Effector memory CD4-positive, alpha-beta T cell (primary cell): Measurements from ENCODE around the gene FBXO46.

ENCODE experiments used
- DNase-seq, 3 donors: peaks; one replicate each; pipeline ENCODE4 v3.0.0-alpha.2; 2020
- H3K27ac ChIP-seq: 2 replicates; pipeline ENCODE4 v1.7.0; 2013; ENCODE audit warnings: mild to moderate bottlenecking, low read length, moderate library complexity; ENCODE audit not compliant: insufficient read depth, poor library complexity, severe bottlenecking
- H3K27me3 ChIP-seq: replicated peaks from 2 replicates; pipeline ENCODE4 v1.7.0; 2013; ENCODE audit warnings: mild to moderate bottlenecking, low read length; ENCODE audit not compliant: insufficient read depth, control insufficient read depth, poor library complexity, severe bottlenecking
- H3K36me3 ChIP-seq: 2 replicates; pipeline ENCODE4 v1.7.0; 2013; ENCODE audit warnings: mild to moderate bottlenecking, low read length, moderate library complexity; ENCODE audit not compliant: control insufficient read depth, insufficient read depth
- H3K4me1 ChIP-seq: 2 replicates; pipeline ENCODE4 v1.7.0; 2013; ENCODE audit warnings: low read length, mild to moderate bottlenecking; ENCODE audit not compliant: control insufficient read depth, insufficient read depth, poor library complexity, severe bottlenecking
- H3K4me3 ChIP-seq: 2 replicates; pipeline ENCODE4 v1.7.0; 2013; ENCODE audit warnings: low read length, low read depth, mild to moderate bottlenecking; ENCODE audit not compliant: insufficient read depth, poor library complexity, severe bottlenecking
- H3K9me3 ChIP-seq: 2 replicates; pipeline ENCODE4 v1.7.0; 2013; ENCODE audit warnings: mild to moderate bottlenecking, low read length, moderate library complexity; ENCODE audit not compliant: control insufficient read depth
- total RNA-seq, 3 donors: gene quantifications; one replicate each; lab custom pipeline; 2026; lab: John Stamatoyannopoulos, UW

The FBXO46 gene, protein sequence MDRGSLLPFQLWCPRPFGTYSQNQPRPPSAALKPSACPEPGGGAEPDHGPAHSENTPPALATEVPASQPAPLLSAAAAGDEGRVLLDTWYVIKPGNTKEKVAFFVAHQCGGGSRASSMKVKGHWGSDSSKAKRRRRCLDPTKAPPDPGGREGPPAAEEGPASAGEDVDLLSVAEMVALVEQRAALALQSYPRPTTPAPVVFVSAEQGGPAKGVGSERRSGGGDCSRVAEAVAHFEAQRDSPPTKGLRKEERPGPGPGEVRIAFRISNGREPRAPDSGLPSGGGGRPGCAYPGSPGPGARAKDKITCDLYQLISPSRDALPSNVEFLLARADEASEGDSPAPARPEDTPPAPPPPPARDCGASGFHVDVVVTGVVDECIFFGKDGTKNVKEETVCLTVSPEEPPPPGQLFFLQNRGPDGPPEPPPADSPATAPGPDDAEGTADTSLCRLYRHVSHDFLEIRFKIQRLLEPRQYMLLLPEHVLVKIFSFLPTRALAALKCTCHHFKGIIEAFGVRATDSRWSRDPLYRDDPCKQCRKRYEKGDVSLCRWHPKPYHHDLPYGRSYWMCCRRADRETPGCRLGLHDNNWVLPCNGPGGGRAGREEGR
- total RNA-seq, result 14.5 to 26.1 (median 18.7) reads per million in 3 donors

DNA sequence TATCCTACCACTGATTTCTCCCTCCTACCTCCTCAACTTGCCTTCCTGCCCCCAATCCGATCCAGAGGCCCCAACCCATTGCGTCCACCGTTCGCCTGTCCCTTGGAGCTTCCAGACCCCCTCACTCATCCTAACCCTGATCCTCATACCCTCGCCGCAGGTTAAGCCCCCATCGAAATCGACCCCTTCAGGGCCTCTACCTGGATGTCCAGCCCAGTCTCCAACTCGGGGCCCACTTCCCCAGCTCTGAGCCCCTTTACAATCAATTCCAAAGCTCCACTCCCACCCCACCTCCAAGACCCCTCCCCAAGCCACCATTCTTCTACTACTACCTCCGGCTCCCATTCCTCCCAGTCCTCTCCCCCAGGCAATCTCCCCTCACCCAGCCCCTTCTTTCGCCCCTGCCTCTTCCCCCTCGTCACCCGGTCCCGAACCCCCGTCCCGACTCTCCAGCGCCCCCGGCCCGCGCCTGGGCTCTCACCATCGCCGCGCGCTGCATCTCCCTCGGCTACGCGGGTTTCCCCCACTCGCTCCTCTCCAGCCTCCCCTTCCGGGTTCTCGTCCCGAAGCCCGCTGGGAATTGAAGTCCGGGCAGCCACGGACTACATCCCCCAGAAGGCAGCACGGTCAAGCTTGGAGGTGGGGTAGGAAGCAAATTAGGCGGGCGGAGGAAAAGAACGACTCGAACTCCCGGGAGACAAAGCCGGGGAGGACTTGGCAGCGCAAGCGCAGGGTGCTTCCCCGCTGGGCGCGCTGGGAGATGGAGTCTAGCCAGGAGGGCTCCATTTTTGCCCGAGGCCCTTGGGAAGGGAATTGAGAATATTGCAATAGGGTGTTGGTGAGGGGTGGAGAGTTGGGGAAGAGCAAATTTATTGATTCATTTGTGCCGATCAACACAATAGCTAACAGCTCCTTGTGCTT, at the start of gene FBXO46:
Gene FBXO46 (minus strand): TSS at position 529 of the 921 bp plus-strand sequence. CDS start 17,401 bp downstream, outside the sequence.
- Histone ChIP-seq H3K36me3 (no peaks in the 10 kb centered on the region), H3K4me3 (peak within 1 kb of the TSS; percentile 81), H3K27ac (peak within 1 kb of the TSS; percentile 81), H3K9me3 (no peaks in the 10 kb centered on the region), H3K4me1 (peaks cover 12% of the 10 kb centered on the region), H3K27me3 (no peaks in the 10 kb centered on the region)
- DNase-seq, result peak; percentile 84 to 92 (median 92)

DNA sequence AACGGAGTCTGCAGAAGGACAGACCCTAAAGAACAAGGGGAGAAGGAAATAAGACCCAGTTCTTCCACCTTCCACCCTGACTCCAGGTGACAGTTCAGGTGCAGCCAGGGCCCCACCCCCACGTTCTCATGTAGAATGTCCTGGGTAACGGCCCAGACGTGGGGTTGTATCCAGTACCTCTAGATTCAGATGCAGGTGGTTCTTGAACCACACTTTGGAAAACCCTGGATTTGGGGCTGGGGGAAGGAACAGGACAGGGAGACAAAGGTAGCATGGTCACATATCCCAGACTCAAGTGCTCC, 49.4 kb upstream of the FBXO46 start:
- Histone ChIP-seq H3K9me3 (no peaks in the 10 kb centered on the region), H3K27ac (no peak overlapping the region), H3K27me3 (peaks cover 9% of the 10 kb centered on the region), H3K36me3 (no peaks in the 10 kb centered on the region), H3K4me3 (no peak overlapping the region), H3K4me1 (peaks cover 14% of the 10 kb centered on the region)
- DNase-seq, result no peak

DNA sequence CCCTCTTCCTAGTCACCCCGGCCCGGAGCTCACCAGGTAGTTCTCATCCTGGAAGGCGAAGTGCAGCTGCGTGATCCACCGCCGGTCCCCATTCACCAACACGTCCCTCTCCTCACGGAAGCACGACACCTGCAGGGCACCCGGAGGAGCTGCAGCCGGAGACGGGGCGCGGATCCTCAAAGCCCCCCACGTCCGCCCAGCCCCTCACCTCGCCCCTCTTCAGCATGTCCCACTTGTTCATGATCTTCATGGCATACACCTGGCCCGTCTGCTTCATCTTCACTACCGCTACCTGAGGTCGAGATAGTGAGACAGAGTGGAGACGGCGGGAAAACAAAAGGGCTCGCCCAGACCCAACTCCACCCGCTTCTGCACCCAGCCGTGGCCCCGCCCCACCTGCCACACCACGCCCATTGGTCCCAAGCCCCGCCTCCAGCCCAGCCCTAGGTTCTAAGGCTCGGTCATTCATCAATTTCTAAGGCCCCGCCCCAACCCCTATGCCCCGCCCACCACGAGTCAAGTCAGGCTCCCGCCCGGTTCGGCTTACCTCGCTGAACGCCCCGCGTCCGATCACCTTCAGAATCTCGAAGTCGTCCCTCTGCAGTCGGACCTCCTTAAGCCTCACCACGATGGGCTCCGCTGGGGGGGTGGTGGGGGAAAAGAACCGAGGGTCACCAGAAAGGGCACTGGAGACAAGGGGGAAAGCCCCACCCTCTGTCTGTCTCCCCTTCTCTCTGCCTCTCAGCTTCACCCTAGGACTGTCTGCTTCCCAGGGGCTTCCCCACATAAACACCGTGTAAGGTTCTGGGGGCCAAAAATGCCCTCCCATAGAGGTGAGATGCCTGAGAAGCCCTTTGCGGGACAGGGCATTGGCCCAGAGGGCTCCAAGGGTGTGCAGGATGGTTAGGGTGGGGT, 48.8 kb upstream of the FBXO46 start:
- H3K36me3 ChIP-seq, result no peaks in the 10 kb centered on the region
- no peak overlapping the region for H3K27ac ChIP-seq
- peaks cover 14% of the 10 kb centered on the region for H3K4me1 ChIP-seq
- H3K4me3 ChIP-seq, result peak overlapping the region; percentile 8
- no peaks in the 10 kb centered on the region for H3K9me3 ChIP-seq
- peak; percentile 73 to 83 (median 75) for DNase-seq
- peaks cover 9% of the 10 kb centered on the region for H3K27me3 ChIP-seq

DNA sequence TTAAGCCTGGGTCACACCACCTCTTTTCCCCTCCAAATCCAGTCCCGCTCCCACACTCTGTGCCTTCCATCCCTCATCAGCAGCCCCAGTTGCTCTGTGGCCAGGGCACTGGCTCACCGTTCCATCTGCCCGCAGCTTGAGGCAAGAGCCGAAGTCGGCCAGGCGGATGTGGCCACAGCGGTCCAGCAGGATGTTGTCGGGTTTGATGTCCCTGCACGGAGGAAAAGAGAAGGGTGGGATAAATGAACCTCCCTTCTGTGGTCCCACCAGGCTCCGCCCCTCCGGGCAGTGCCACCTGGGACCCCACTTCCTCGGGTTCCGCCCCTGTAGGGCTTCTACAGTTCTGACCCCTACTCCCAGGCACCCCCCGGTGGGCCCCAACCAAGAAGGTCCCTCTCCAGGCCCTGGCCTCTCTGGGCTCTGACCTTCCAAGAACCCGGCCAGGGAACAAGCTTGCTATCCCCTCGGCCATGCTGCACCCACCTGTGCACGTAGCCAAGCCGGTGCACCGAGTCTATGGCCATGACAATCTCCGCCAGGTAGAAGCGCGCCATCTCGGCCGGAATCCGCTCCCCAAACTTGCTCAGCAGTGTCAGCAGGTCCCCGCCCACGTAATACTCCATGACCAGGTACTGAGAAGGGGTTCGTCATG, 47.4 kb upstream of the FBXO46 start:
- peaks cover 14% of the 10 kb centered on the region for H3K4me1 ChIP-seq
- H3K9me3 ChIP-seq, result no peaks in the 10 kb centered on the region
- H3K4me3 ChIP-seq, result no peak overlapping the region
- no peak overlapping the region for H3K27ac ChIP-seq
- peaks cover 9% of the 10 kb centered on the region for H3K27me3 ChIP-seq
- H3K36me3 ChIP-seq, result no peaks in the 10 kb centered on the region
- no peak for DNase-seq

DNA sequence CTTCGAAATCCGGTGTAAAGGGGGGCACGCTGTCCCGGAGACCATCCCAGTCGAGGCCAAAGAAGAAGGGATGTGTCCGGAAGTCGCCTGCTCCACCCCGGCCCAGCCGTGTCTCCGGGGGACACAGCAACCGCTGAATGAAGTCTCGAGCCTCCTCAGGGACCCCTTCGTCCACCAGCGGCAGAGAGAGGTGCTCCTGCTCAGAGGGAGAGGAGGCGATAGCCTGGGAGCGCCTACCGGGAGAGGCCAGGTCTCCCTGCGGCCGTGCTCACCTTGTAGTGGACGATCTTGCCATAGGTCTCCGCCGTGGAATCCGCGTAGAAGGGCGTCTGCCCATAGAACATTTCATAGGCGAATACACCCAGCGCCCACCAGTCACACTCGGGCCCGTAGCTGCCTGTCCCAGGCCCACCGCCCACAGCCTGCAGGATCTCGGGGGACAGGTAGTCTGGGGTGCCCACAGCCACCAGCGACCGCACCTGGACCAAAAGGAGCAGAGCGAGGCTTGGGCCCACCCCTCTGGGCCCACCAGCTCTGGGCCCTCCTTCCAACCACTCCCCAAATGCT, 46.8 kb upstream of the FBXO46 start:
- H3K4me3 ChIP-seq, result no peak overlapping the region
- no peak overlapping the region for H3K27ac ChIP-seq
- H3K9me3 ChIP-seq, result no peaks in the 10 kb centered on the region
- H3K4me1 ChIP-seq, result peaks cover 14% of the 10 kb centered on the region
- no peaks in the 10 kb centered on the region for H3K36me3 ChIP-seq
- H3K27me3 ChIP-seq, result peaks cover 9% of the 10 kb centered on the region
- no peak for DNase-seq

DNA sequence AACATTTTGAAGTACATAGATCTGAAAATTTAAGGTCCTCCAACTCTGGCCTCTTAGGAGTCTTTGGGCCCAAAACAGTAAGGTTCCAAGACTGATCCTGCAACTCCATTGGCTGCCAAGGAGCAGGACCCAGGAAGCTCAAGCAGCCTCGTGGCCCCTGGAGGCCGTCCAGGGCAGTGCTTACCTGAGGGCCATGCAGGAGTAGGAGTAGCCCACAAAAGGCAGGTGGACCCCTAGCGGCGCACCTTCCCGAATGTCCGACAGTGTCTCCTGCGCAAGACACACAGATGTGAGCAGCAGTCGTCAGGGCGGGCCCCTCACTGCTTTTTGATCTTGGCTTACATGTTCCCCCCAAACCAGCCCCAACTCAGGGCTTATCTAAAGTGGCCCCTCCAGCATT, 44.1 kb upstream of the FBXO46 start:
- Histone ChIP-seq H3K27me3 (peaks cover 2% of the 10 kb centered on the region), H3K27ac (no peak overlapping the region), H3K9me3 (no peaks in the 10 kb centered on the region), H3K36me3 (no peaks in the 10 kb centered on the region), H3K4me1 (peaks cover 23% of the 10 kb centered on the region), H3K4me3 (no peak overlapping the region)
- DNase-seq, result no peak

DNA sequence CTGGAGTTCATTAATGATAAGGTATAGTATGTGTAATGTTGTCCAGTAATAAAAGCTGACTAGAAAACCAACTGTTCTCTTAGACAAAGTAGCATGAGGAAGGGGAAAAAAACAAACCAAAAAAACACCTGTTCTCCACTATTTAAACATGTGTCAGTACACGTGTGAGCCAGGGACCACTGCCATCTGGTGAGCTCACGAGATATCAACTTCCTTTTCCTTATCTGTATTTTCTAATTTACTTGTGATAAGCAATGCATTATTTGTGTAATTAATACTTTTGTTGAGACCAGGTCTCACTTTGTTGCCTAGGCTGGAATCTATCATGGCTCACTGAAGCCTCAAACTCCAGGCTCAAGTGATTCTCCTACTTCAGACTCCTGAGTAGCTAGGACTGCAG, 42.7 kb upstream of the FBXO46 start:
- H3K9me3 ChIP-seq, result no peaks in the 10 kb centered on the region
- no peaks in the 10 kb centered on the region for H3K36me3 ChIP-seq
- H3K4me3 ChIP-seq, result no peak overlapping the region
- H3K27ac ChIP-seq, result no peak overlapping the region
- DNase-seq, result no peak
- H3K4me1 ChIP-seq, result peaks cover 21% of the 10 kb centered on the region
- no peaks in the 10 kb centered on the region for H3K27me3 ChIP-seq

DNA sequence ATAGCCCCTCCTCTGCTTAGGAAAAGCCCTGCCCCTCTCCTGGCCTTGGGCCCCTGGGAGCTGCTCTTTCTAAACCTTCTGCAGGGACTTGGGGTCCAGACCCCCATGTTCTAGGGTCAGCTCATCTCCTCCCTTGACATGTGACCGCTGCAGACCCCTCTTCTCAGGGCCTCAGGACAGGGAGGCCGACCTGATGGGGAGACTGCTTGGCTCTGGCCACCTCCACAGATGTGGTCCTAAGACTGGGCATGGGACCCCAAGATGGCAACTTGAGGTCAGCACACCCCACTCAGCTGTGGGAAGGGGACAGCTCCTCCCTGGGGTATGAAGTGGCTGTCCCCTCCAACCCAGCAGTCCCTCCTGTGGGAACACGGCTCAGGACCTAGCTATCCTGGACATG, 42.2 kb upstream of the FBXO46 start:
- Histone ChIP-seq H3K36me3 (no peaks in the 10 kb centered on the region), H3K9me3 (no peaks in the 10 kb centered on the region), H3K27ac (no peak overlapping the region), H3K4me1 (peaks cover 26% of the 10 kb centered on the region), H3K4me3 (no peak overlapping the region), H3K27me3 (no peaks in the 10 kb centered on the region)
- no peak for DNase-seq
